T47D (cell line): ENCODE measurements around the gene KLHL12.
"Not testable (repeated sequence)": the region's sequence is repeated elsewhere in the genome, so short reads cannot be mapped to it uniquely, and the experiment has no call there.

Experiments
- DNase-seq, 2 experiments: peaks; one replicate each; pipeline versions ENCODE4 v3.0.0 to v3.0.0-alpha.2; 2011 to 2012; ENCODE audit warnings: low read depth in 1 of 2, low spot score in 1 of 2
- JUND ChIP-seq: IDR thresholded peaks from 2 replicates; pipeline ENCODE4 v1.6.1; 2012; ENCODE audit warnings: low read depth
- in situ Hi-C: cut with HindIII; loops from 2 replicates; pipeline ENCODE4 v1.10.0; 2016; ENCODE audit warnings: low sequenced_read_pairs, low pct_unique_long_range_greater_than_20kb

KLHL12 gene

GRCh38 chr1:202940561-202940960 lies 13.5 kb upstream of the KLHL12 start:
- in situ Hi-C loops: no loop called here
- DNase-seq: no peak
- no peak for TF ChIP-seq JUND

GRCh38 chr1:202938287-202938925 lies 11.4 kb upstream of the KLHL12 start:
- no peak for TF ChIP-seq JUND
- in situ Hi-C loops: no loop called here
- no peak for DNase-seq

GRCh38 chr1:202936409-202936808 lies 9.4 kb upstream of the KLHL12 start:
- DNase-seq, in situ Hi-C loops: not testable (repeated sequence)

GRCh38 chr1:202935844-202936243 lies 8.8 kb upstream of the KLHL12 start:
- no peak for DNase-seq
- no peak for TF ChIP-seq JUND
- in situ Hi-C loops: no loop called here

GRCh38 chr1:202934755-202935154 lies 7.7 kb upstream of the KLHL12 start:
- TF ChIP-seq JUND: no peak
- in situ Hi-C loops: no loop called here
- DNase-seq: no peak

GRCh38 chr1:202932476-202932875 lies 5.4 kb upstream of the KLHL12 start:
- no peak for DNase-seq
- in situ Hi-C loops: no loop called here
- no peak for TF ChIP-seq JUND

- DNase-seq: no peak
- no peak for TF ChIP-seq JUND
- in situ Hi-C loops: no loop called here
Measured at GRCh38 chr1:202923533-202923932, 3.5 kb downstream of the KLHL12 start.

- in situ Hi-C loops: no loop called here
- no peak for DNase-seq
- TF ChIP-seq JUND: no peak
Measured at GRCh38 chr1:202919615-202920014, 7.4 kb downstream of the KLHL12 start.

- in situ Hi-C loops: no loop called here
- DNase-seq: no peak
- TF ChIP-seq JUND: no peak
Measured at GRCh38 chr1:202915146-202915545, 11.9 kb downstream of the KLHL12 start.

- DNase-seq, in situ Hi-C loops: not testable (repeated sequence)
Measured at GRCh38 chr1:202912476-202912875, 14.6 kb downstream of the KLHL12 start.

GRCh38 chr1:202909494-202909893 lies 17.5 kb downstream of the KLHL12 start:
- no peak for TF ChIP-seq JUND
- in situ Hi-C loops: no loop called here
- no peak for DNase-seq

- TF ChIP-seq JUND: no peak
- no peak for DNase-seq
- in situ Hi-C loops: no loop called here
Measured at GRCh38 chr1:202908998-202909397, 18.0 kb downstream of the KLHL12 start.

GRCh38 chr1:202905331-202905730 lies 21.7 kb downstream of the KLHL12 start:
- DNase-seq: no peak
- TF ChIP-seq JUND: no peak
- in situ Hi-C loops: no loop called here

GRCh38 chr1:202903808-202904207 lies 23.2 kb downstream of the KLHL12 start:
- DNase-seq, in situ Hi-C loops: not testable (repeated sequence)
